CD4-positive, alpha-beta T cell treated with Interleukin-15 for 1 hour (primary cell): ENCODE measurements around the gene SLC26A4.

Source experiments
- DNase-seq: peaks from one replicate; pipeline ENCODE4 v3.0.0-alpha.2; 2020

The SLC26A4 gene

GRCh38 chr7:107697321-107698049, 36.9 kb downstream of the SLC26A4 start:
- no peak for DNase-seq

- no peak for DNase-seq
Measured at GRCh38 chr7:107700570-107700969, 39.9 kb downstream of the SLC26A4 start.

- DNase-seq, result no peak
Measured at GRCh38 chr7:107701191-107701590, 40.6 kb downstream of the SLC26A4 start.

GRCh38 chr7:107703219-107703618, 42.6 kb downstream of the SLC26A4 start:
- DNase-seq, result no peak

- no peak for DNase-seq
Measured at GRCh38 chr7:107703872-107704271, 43.2 kb downstream of the SLC26A4 start.

- DNase-seq, result no peak
Measured at GRCh38 chr7:107708956-107709355, 48.3 kb downstream of the SLC26A4 start.

- no peak for DNase-seq
Measured at GRCh38 chr7:107711301-107711700, 50.7 kb downstream of the SLC26A4 start.

- no peak for DNase-seq
Measured at GRCh38 chr7:107712025-107712424, 51.4 kb downstream of the SLC26A4 start.

GRCh38 chr7:107712896-107713295, 52.3 kb downstream of the SLC26A4 start:
- no peak for DNase-seq

- DNase-seq, result no peak
Measured at GRCh38 chr7:107715531-107715930, 54.9 kb downstream of the SLC26A4 start.

- no peak for DNase-seq
Measured at GRCh38 chr7:107718456-107719193, 58.0 kb downstream of the SLC26A4 start.

GRCh38 chr7:107721286-107721685, 60.7 kb downstream of the SLC26A4 start:
- DNase-seq, result no peak

- no peak for DNase-seq
Measured at GRCh38 chr7:107723255-107723654, 62.6 kb downstream of the SLC26A4 start.

- peak; percentile 39 for DNase-seq
Measured at GRCh38 chr7:107725138-107725740, 64.6 kb downstream of the SLC26A4 start.

GRCh38 chr7:107726356-107727130, 65.9 kb downstream of the SLC26A4 start:
- no peak for DNase-seq

- DNase-seq, result no peak
Measured at GRCh38 chr7:107728276-107728675, 67.6 kb downstream of the SLC26A4 start.

GRCh38 chr7:107742678-107743566, 82.3 kb downstream of the SLC26A4 start:
- DNase-seq, result no peak

- DNase-seq, result peak; percentile 95
Measured at GRCh38 chr7:107743567-107744344, 83.1 kb downstream of the SLC26A4 start, which contains the start of gene CBLL1. CBLL1 (plus strand) TSS chr7:107744142; CDS start chr7:107744164, 22 bp downstream.

GRCh38 chr7:107744345-107744750, 83.7 kb downstream of the SLC26A4 start:
- no peak for DNase-seq

- no peak for DNase-seq
Measured at GRCh38 chr7:107746006-107746405, 85.4 kb downstream of the SLC26A4 start.

GRCh38 chr7:107751113-107751512, 90.5 kb downstream of the SLC26A4 start:
- no peak for DNase-seq
